Measurements from ENCODE around the gene C1R.

GRCh38 chr12:7137908-7138307 lies 45.7 kb upstream of the C1R start:
- TF ChIP-seq, protein P1, sequence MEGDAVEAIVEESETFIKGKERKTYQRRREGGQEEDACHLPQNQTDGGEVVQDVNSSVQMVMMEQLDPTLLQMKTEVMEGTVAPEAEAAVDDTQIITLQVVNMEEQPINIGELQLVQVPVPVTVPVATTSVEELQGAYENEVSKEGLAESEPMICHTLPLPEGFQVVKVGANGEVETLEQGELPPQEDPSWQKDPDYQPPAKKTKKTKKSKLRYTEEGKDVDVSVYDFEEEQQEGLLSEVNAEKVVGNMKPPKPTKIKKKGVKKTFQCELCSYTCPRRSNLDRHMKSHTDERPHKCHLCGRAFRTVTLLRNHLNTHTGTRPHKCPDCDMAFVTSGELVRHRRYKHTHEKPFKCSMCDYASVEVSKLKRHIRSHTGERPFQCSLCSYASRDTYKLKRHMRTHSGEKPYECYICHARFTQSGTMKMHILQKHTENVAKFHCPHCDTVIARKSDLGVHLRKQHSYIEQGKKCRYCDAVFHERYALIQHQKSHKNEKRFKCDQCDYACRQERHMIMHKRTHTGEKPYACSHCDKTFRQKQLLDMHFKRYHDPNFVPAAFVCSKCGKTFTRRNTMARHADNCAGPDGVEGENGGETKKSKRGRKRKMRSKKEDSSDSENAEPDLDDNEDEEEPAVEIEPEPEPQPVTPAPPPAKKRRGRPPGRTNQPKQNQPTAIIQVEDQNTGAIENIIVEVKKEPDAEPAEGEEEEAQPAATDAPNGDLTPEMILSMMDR (IDR thresholded peaks at IDR 0.05; ENCODE audit: low read length) = no peak
- no peak for TF ChIP-seq EZH2 (IDR thresholded peaks at IDR 0.05; ENCODE audit: borderline replicate concordance, low read length)
